PFSK-1 (cell line): ENCODE data around the gene CNGB1.

Experiments
- POLR2AphosphoS5 ChIP-seq: IDR thresholded peaks from 2 replicates; pipeline ENCODE4 v1.6.1; 2012; ENCODE audit warnings: low read depth, mild to moderate bottlenecking, control low read depth, low read length, moderate library complexity
- SIN3A ChIP-seq: IDR thresholded peaks from 2 replicates; pipeline ENCODE4 v1.6.1; 2012; ENCODE audit warnings: mild to moderate bottlenecking, low read length, moderate library complexity, borderline replicate concordance; ENCODE audit not compliant: insufficient read depth
- TF ChIP-seq, protein P1 (sequence below), 2 experiments: IDR thresholded peaks; 2 replicates each; pipeline versions ENCODE4 v1.6.1 to v1.8.0; 2011 to 2012; ENCODE audit warnings: low read depth in 2 of 2, low read length in 2 of 2, control low read depth in 1 of 2, inconsistent platforms in 1 of 2, mild to moderate bottlenecking in 1 of 2, moderate library complexity in 1 of 2; ENCODE audit not compliant: insufficient read depth in 1 of 2

DNA sequence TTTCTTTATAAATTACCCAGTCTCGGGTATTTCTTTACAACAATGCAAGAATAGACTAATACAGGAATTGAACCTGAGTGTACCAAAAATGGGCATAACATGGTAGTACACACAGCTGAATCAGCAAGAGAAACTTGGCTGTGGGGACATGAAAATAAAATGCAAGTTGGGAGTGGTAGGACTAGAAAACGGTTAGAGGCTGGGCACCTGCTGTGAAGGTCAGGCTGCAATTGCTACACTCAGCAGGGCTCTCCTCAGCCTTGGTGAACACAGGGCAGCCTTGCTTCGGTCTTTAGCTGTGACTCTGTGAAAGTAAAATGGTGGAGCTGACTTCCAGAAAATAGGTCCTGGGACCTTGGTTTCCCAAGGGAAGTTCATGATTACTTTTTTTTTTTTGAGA, 45.6 kb downstream of the CNGB1 start:
- TF ChIP-seq POLR2AphosphoS5 (no peak), SIN3A (no peak)
- TF ChIP-seq, protein P1, sequence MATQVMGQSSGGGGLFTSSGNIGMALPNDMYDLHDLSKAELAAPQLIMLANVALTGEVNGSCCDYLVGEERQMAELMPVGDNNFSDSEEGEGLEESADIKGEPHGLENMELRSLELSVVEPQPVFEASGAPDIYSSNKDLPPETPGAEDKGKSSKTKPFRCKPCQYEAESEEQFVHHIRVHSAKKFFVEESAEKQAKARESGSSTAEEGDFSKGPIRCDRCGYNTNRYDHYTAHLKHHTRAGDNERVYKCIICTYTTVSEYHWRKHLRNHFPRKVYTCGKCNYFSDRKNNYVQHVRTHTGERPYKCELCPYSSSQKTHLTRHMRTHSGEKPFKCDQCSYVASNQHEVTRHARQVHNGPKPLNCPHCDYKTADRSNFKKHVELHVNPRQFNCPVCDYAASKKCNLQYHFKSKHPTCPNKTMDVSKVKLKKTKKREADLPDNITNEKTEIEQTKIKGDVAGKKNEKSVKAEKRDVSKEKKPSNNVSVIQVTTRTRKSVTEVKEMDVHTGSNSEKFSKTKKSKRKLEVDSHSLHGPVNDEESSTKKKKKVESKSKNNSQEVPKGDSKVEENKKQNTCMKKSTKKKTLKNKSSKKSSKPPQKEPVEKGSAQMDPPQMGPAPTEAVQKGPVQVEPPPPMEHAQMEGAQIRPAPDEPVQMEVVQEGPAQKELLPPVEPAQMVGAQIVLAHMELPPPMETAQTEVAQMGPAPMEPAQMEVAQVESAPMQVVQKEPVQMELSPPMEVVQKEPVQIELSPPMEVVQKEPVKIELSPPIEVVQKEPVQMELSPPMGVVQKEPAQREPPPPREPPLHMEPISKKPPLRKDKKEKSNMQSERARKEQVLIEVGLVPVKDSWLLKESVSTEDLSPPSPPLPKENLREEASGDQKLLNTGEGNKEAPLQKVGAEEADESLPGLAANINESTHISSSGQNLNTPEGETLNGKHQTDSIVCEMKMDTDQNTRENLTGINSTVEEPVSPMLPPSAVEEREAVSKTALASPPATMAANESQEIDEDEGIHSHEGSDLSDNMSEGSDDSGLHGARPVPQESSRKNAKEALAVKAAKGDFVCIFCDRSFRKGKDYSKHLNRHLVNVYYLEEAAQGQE (IDR thresholded peaks at IDR 0.05; ENCODE audit: insufficient read depth in 1 of 2, low read depth in 2 of 2, low read length in 2 of 2): no peak
